ENCODE data around the gene PLCL1. TPM values are rescaled to one million over a fixed set of nuclear protein-coding genes. Genes with fewer than 3 reads are reported as not detected.

The PLCL1 gene
- total RNA-seq, 4 donors from 2014 or later: 6.6 to 10.8 (median 8.3) TPM

DNA sequence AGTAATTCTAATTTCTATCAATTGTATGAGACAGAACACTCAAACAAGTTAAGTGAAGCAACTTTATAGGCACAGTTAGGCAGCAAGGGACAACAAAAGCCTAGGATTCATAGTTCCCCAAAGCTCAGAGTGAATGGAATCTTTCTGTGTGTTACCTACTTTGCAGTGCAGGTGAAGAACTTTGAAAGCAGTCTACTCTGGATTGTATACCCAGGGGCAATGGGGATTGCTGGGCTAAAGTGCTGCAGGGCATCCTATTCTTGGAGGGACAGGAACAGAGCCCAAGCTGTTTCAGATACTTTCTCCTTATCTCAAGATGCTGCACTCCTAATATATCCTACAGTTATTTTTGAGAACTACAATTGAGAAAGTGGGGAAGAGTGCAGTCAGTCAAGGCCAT, 207.6 kb downstream of the PLCL1 start:
- TF ChIP-seq, protein P1, sequence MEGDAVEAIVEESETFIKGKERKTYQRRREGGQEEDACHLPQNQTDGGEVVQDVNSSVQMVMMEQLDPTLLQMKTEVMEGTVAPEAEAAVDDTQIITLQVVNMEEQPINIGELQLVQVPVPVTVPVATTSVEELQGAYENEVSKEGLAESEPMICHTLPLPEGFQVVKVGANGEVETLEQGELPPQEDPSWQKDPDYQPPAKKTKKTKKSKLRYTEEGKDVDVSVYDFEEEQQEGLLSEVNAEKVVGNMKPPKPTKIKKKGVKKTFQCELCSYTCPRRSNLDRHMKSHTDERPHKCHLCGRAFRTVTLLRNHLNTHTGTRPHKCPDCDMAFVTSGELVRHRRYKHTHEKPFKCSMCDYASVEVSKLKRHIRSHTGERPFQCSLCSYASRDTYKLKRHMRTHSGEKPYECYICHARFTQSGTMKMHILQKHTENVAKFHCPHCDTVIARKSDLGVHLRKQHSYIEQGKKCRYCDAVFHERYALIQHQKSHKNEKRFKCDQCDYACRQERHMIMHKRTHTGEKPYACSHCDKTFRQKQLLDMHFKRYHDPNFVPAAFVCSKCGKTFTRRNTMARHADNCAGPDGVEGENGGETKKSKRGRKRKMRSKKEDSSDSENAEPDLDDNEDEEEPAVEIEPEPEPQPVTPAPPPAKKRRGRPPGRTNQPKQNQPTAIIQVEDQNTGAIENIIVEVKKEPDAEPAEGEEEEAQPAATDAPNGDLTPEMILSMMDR (IDR thresholded peaks at IDR 0.05; ENCODE audit: low read depth): no peak

DNA sequence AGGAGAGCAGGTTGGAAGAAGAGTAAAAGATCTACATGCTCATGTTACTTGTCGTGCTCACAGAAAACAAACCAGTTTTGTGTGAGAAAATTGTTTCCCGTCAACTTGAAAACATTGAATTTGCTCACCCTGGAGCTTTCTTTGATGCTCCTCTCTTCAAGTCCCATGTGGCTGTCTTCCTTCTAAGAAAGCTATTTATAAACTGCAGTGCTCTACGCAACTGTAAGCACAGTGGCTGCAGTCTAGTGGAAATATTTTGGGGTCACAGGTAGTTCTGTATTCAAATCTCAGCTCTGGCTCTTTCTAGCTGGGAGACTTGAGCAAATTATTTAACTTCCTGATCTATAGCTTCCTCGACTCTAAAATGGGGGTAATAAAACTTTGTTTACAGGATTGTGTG, 211.8 kb downstream of the PLCL1 start:
- TF ChIP-seq, protein P1 (IDR thresholded peaks at IDR 0.05; ENCODE audit: low read depth): no peak

DNA sequence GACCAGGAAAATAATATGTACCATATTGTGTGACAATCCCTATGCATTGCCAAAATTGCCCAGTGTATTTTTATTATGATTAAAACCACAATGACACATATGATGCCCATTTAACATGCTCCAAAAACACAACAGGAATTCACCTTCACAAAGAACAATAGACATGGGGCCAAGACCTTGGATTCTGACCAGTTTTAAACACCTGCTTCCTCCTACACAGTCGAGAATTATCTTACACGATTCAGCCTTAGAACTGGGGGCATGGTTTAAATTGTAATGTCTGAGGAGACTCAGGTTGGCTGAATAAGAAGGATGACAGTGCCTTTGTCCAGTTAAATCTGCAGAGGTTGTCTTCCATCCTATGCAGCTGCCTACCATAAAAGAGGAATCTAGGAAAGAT, 212.7 kb downstream of the PLCL1 start:
- TF ChIP-seq, protein P1 (IDR thresholded peaks at IDR 0.05; ENCODE audit: low read depth): no peak

DNA sequence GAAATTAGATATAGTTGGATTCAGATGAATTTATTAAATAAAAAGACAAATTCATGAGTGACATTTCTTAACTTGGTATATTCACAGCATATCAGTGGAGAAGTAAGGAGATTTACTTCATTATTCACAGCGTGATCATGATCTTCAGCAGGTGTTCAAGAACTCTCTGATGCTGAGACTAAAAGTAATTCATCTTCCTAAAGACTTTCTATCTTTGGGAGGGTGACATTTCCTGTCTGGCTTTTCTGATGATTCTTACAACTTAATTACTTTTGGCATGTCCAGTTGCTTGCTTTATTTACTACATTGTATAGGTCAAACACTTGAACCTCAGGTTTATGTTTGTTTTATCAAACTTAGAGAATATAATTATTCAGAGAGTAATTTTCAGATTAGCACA, 224.6 kb downstream of the PLCL1 start:
- TF ChIP-seq, protein P1 (IDR thresholded peaks at IDR 0.05; ENCODE audit: low read depth): no peak

DNA sequence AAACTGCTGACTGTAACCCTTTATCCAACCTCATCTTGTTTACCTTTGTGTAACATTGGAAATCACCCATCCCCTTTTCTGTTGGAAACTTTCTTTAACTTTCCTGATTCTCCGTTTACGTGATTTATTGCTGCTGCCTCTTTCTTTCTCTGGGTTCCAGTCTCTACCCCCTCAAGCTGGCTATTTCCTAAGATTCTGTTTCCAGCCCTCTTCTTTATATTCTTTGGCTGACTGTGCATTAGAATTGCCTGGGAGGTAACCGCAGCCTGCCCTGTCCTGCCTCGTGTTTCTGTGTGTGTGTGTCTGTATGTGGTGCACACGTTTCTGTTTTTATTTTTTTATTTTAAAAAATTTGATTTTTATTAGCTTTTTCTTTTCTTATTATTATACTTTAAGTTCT, 229.2 kb downstream of the PLCL1 start:
- TF ChIP-seq, protein P1 (IDR thresholded peaks at IDR 0.05; ENCODE audit: low read depth): no peak

DNA sequence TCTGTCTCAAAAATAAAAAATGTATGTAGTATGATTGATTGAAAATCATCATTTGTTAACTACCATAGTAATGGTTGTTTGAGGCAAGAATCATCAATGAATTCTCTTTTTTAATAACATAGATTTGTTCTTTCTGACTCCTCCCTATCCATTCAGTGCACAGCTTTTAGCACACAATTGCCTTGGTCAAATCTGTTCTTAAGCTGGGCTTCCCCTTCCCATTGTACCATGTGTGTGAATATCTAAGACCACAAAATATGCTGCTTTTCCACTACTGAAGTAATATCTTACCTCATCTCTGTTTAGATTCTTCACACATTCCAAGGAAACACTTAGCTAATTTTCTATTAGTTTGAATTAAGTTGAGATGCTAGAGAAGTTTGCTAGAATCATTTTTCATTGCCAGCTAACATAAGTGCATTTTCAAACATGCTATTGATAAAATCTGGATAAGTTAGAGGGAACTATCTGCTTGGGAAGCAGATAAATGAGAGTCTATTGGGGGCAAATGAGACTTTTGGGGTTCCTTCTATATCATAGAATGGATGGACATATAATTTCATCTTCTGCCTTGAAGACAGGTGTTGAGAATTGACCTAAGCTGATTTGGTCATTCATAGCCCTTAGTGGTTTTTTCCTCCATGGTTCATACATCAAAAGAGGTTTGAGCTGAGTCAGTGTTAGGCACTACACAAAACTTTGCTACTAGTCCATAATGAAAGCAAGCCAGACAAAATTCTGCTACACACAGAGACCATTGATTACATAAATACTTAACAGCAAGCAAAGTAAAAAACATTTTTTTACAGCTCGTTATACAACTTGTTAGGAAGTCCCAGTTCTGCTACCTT, 231.9 kb downstream of the PLCL1 start:
- TF ChIP-seq, protein P1 (IDR thresholded peaks at IDR 0.05; ENCODE audit: low read depth): no peak

DNA sequence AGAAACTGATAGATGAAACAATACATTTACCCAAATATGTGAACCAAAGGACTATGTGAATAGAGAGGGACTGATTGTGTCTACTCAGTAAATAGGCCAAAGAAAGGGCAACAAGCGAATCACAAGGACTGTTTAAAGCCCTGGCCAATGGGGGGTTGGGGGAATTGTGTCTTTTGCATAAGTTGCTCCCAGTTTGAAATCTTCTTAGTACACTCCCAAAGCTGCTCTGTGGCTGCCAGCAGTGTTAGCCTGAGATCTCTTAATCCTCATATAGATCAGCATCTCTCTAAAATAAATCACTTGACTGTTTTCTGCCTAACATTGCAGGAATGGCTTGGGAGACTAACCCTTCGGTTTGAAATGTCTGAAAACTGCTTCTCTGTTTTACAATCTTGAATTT, 236.4 kb downstream of the PLCL1 start:
- TF ChIP-seq, protein P1 (IDR thresholded peaks at IDR 0.05; ENCODE audit: low read depth): no peak
